OCI-LY3 (cell line): ENCODE measurements around the gene AFAP1.

Experiments
- H2AFZ ChIP-seq: fragments of 200-600, 300-600 bp; shearing (Covaris generic); 2 replicates; pipeline ENCODE4 v1.6.0; 2014; ENCODE audit warnings: antibody characterized with exemption, low read depth, low read length
- H3K27ac ChIP-seq: fragments of 200-600, 300-600 bp; sonication (generic); 2 replicates; pipeline ENCODE4 v1.5.1; 2014; ENCODE audit warnings: mild to moderate bottlenecking, low read length, moderate library complexity, mixed read lengths
- H3K27me3 ChIP-seq: fragments of 200-600, 300-600 bp; sonication (generic); 2 replicates; pipeline ENCODE4 v1.6.1; 2014; ENCODE audit warnings: low read depth, low read length, mixed read lengths
- H3K36me3 ChIP-seq: fragments of 200-600, 300-600 bp; sonication (generic); replicated peaks from 2 replicates; pipeline ENCODE3; 2014; ENCODE audit warnings: low read depth, low read length, mixed read lengths
- H3K4me1 ChIP-seq: fragments of 300-600, 200-600 bp; sonication (generic); 2 replicates; pipeline ENCODE4 v1.6.1; 2014; ENCODE audit warnings: low read length, mixed read lengths
- H3K4me2 ChIP-seq: fragments of 200-600, 300-600 bp; sonication (generic); 2 replicates; pipeline ENCODE4 v1.6.1; 2014; ENCODE audit warnings: low read length, mixed read lengths
- H3K4me3 ChIP-seq: fragments of 300-600, 200-600 bp; sonication (generic); 2 replicates; pipeline ENCODE4 v1.5.1; 2014; ENCODE audit warnings: antibody characterized with exemption, mild to moderate bottlenecking, low read length, moderate library complexity
- H3K79me2 ChIP-seq: fragments of 300-600, 200-600 bp; shearing (Covaris generic); 2 replicates; pipeline ENCODE4 v1.6.1; 2014; ENCODE audit warnings: mild to moderate bottlenecking, low read length, mixed read lengths
- H3K9ac ChIP-seq: fragments of 300-600, 200-600 bp; shearing (Covaris generic); 2 replicates; pipeline ENCODE4 v1.6.0; 2014; ENCODE audit warnings: mild to moderate bottlenecking, low read length, moderate library complexity
- H3K9me3 ChIP-seq: fragments of 200-600, 300-600 bp; shearing (Covaris generic); 2 replicates; pipeline ENCODE4 v1.6.1; 2014; ENCODE audit warnings: low read length, mixed read lengths; ENCODE audit not compliant: insufficient read depth
- H4K20me1 ChIP-seq: fragments of 200-600, 300-600 bp; sonication (generic); 2 replicates; pipeline ENCODE4 v1.6.1; 2016; ENCODE audit warnings: low read length, mixed read lengths; ENCODE audit not compliant: insufficient read depth
- EZH2phosphoT487 ChIP-seq: fragments of 200-600 bp; shearing (Covaris generic); IDR thresholded peaks from 2 replicates; pipeline ENCODE4 v1.6.1; 2018; ENCODE audit warnings: antibody characterized with exemption, mixed run types, low read depth
- TF ChIP-seq, protein P1 (sequence below): fragments of 200-600, 300-600 bp; sonication (generic); IDR thresholded peaks from 2 replicates; pipeline ENCODE4 v1.5.1; 2014; ENCODE audit warnings: antibody characterized with exemption, low read length, low read depth

AFAP1 gene

DNA sequence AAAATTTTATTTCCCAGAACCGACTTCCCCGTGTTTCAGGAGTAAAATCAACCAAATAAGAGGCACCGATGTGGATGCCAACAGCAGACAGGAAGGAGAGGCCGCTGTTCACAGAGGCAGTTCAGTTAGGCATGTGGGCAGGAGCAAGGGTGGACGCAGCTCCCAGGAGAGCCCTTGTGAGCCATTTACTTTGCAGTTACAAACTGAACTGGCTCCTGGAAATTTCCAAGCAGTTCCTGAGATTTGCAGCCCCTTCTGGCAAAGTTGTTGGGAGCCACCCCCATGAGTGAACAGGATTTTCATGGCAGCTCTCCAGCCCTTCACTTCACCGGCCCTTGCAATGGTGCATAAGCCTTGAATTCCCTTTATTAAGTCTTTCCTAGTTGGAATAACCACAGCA lies 189.1 kb downstream of the AFAP1 start:
- Histone ChIP-seq H3K4me2 (no peak overlapping the region), H3K79me2 (no peaks in the 10 kb centered on the region), H3K9ac (no peak overlapping the region)

GRCh38 chr4:7747566-7747965 lies 192.1 kb downstream of the AFAP1 start:
- no peaks in the 10 kb centered on the region for H3K27me3 ChIP-seq
- no peaks in the 10 kb centered on the region for H4K20me1 ChIP-seq
- no peak overlapping the region for H3K4me3 ChIP-seq
- no peak overlapping the region for H2AFZ ChIP-seq
- H3K36me3 ChIP-seq: no peaks in the 10 kb centered on the region
- no peak overlapping the region for H3K27ac ChIP-seq
- no peaks in the 10 kb centered on the region for H3K79me2 ChIP-seq
- peaks cover 14% of the 10 kb centered on the region for H3K4me1 ChIP-seq
- TF ChIP-seq, protein P1, sequence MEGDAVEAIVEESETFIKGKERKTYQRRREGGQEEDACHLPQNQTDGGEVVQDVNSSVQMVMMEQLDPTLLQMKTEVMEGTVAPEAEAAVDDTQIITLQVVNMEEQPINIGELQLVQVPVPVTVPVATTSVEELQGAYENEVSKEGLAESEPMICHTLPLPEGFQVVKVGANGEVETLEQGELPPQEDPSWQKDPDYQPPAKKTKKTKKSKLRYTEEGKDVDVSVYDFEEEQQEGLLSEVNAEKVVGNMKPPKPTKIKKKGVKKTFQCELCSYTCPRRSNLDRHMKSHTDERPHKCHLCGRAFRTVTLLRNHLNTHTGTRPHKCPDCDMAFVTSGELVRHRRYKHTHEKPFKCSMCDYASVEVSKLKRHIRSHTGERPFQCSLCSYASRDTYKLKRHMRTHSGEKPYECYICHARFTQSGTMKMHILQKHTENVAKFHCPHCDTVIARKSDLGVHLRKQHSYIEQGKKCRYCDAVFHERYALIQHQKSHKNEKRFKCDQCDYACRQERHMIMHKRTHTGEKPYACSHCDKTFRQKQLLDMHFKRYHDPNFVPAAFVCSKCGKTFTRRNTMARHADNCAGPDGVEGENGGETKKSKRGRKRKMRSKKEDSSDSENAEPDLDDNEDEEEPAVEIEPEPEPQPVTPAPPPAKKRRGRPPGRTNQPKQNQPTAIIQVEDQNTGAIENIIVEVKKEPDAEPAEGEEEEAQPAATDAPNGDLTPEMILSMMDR: no peak
- TF ChIP-seq EZH2phosphoT487: no peak
- no peaks in the 10 kb centered on the region for H3K9me3 ChIP-seq
- H3K9ac ChIP-seq: no peak overlapping the region
- no peak overlapping the region for H3K4me2 ChIP-seq

More for the DNA sequence above, 189.1 kb downstream of the AFAP1 start:
- Histone ChIP-seq H2AFZ (no peak overlapping the region), H3K27me3 (no peaks in the 10 kb centered on the region), H4K20me1 (no peaks in the 10 kb centered on the region), H3K27ac (no peak overlapping the region), H3K9me3 (no peaks in the 10 kb centered on the region), H3K4me1 (no peaks in the 10 kb centered on the region), H3K4me3 (no peak overlapping the region), H3K36me3 (no peaks in the 10 kb centered on the region)
- TF ChIP-seq EZH2phosphoT487: no peak
- TF ChIP-seq, protein P1: no peak

- H4K20me1 ChIP-seq: no peaks in the 10 kb centered on the region
- H3K9me3 ChIP-seq: no peaks in the 10 kb centered on the region
- peaks cover 14% of the 10 kb centered on the region for H3K4me1 ChIP-seq
- no peaks in the 10 kb centered on the region for H3K36me3 ChIP-seq
- H3K4me2 ChIP-seq: no peak overlapping the region
- no peak overlapping the region for H3K27ac ChIP-seq
- no peak overlapping the region for H2AFZ ChIP-seq
- H3K4me3 ChIP-seq: no peak overlapping the region
- no peak for TF ChIP-seq EZH2phosphoT487
- TF ChIP-seq, protein P1: no peak
- H3K9ac ChIP-seq: no peak overlapping the region
- H3K27me3 ChIP-seq: no peaks in the 10 kb centered on the region
- H3K79me2 ChIP-seq: no peaks in the 10 kb centered on the region
Measured at GRCh38 chr4:7747062-7747385, 192.6 kb downstream of the AFAP1 start.

DNA sequence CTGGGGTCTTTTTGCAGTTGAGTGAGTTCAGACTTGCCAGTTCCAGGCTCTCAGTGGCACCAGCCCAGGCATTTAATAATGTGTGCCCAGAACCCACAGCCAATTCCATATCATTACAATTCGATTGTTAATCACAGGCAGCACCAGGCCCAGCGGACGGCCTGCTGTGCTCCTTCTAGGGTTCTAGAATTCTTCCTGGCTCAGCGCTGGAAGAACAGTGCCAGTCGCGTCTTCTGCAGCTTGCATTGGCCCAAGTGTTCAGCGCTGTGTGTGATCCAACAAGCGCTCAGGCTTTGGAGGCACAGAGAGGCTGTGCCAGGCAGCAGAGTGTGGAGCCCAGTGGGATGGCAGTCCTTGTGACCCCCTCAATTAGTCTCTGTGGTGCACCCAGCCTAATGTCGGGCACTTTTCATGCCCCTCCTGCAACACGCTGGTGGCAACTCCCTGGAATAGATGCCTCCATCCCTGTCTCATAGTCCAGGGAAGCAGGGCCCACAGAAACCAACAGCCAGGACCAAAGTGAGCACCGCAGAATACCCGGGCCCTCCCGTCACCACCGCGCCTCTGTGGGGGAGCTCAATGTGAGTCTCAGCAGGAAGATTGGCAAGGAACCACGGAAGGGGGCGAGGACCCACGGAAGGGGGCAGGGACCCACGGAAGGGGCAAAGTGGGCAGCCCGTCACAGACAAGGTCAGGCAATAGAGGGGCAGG lies 193.2 kb downstream of the AFAP1 start:
- no peak overlapping the region for H3K9ac ChIP-seq
- H3K9me3 ChIP-seq: no peaks in the 10 kb centered on the region
- H3K4me3 ChIP-seq: no peak overlapping the region
- no peaks in the 10 kb centered on the region for H3K27me3 ChIP-seq
- no peaks in the 10 kb centered on the region for H3K36me3 ChIP-seq
- no peaks in the 10 kb centered on the region for H3K79me2 ChIP-seq
- H3K4me1 ChIP-seq: peaks cover 14% of the 10 kb centered on the region
- no peak for TF ChIP-seq EZH2phosphoT487
- TF ChIP-seq, protein P1: no peak
- H3K4me2 ChIP-seq: no peak overlapping the region
- no peak overlapping the region for H3K27ac ChIP-seq
- H2AFZ ChIP-seq: no peak overlapping the region
- H4K20me1 ChIP-seq: no peaks in the 10 kb centered on the region
